GM19193 (cell line): Measurements from ENCODE around the gene KRT84.

ENCODE experiments used
- POLR2A ChIP-seq: IDR thresholded peaks from 4 replicates; pipeline ENCODE4 v1.6.1; 2011; ENCODE audit not compliant: insufficient read depth, insufficient read length; ENCODE audit errors: extremely low read depth

The KRT84 gene

GRCh38 chr12:52416795-52417194 is 31.3 kb upstream of the KRT84 start:
- TF ChIP-seq POLR2A: no peak

- TF ChIP-seq POLR2A: no peak
Measured at GRCh38 chr12:52415870-52416750, 30.7 kb upstream of the KRT84 start.

GRCh38 chr12:52414936-52415335 is 29.5 kb upstream of the KRT84 start:
- TF ChIP-seq POLR2A: no peak

GRCh38 chr12:52413782-52414345 is 28.4 kb upstream of the KRT84 start:
- no peak for TF ChIP-seq POLR2A

- no peak for TF ChIP-seq POLR2A
Measured at GRCh38 chr12:52413202-52413601, 27.8 kb upstream of the KRT84 start.

GRCh38 chr12:52411815-52412214 is 26.4 kb upstream of the KRT84 start:
- TF ChIP-seq POLR2A: no peak

GRCh38 chr12:52407918-52408317 is 22.5 kb upstream of the KRT84 start:
- TF ChIP-seq POLR2A: no peak

GRCh38 chr12:52405922-52406385 is 20.5 kb upstream of the KRT84 start, which contains the start of gene KRT82:
KRT82 (minus strand) TSS chr12:52406335; CDS start chr12:52406277, 58 bp downstream.
- TF ChIP-seq POLR2A: no peak

- TF ChIP-seq POLR2A: no peak
Measured at GRCh38 chr12:52404951-52405350, 19.5 kb upstream of the KRT84 start.

- TF ChIP-seq POLR2A: no peak
Measured at GRCh38 chr12:52403561-52403960, 18.1 kb upstream of the KRT84 start.

- no peak for TF ChIP-seq POLR2A
Measured at GRCh38 chr12:52402873-52403540, 17.6 kb upstream of the KRT84 start.

GRCh38 chr12:52402377-52402776 is 16.9 kb upstream of the KRT84 start:
- TF ChIP-seq POLR2A: no peak

- TF ChIP-seq POLR2A: no peak
Measured at GRCh38 chr12:52401926-52402325, 16.5 kb upstream of the KRT84 start.

- no peak for TF ChIP-seq POLR2A
Measured at GRCh38 chr12:52401526-52401925, 16.1 kb upstream of the KRT84 start.

- no peak for TF ChIP-seq POLR2A
Measured at GRCh38 chr12:52400906-52401305, 15.5 kb upstream of the KRT84 start.

GRCh38 chr12:52399756-52400155 is 14.3 kb upstream of the KRT84 start:
- no peak for TF ChIP-seq POLR2A

GRCh38 chr12:52398176-52398575 is 12.7 kb upstream of the KRT84 start:
- TF ChIP-seq POLR2A: no peak

- TF ChIP-seq POLR2A: no peak
Measured at GRCh38 chr12:52396656-52397055, 11.2 kb upstream of the KRT84 start.
